Parathyroid adenoma (tissue), 2 donors: ENCODE data around the gene DIP2A.

ENCODE experiments used
- H2AFZ ChIP-seq: fragments of 300-600 bp; sonication (generic); one replicate; pipeline ENCODE4 v1.7.0; 2017; ENCODE audit warnings: antibody characterized with exemption, mild to moderate bottlenecking
- H3K27ac ChIP-seq: fragments of 300-600 bp; sonication (generic); one replicate; pipeline ENCODE4 v1.7.0; 2017
- H3K27me3 ChIP-seq: fragments of 300-600 bp; sonication (generic); one replicate; pipeline ENCODE4 v1.7.0; 2017; ENCODE audit warnings: low read length; ENCODE audit not compliant: control insufficient read depth, insufficient read depth
- H3K36me3 ChIP-seq: fragments of 300-600 bp; sonication (generic); one replicate; pipeline ENCODE4 v1.7.0; 2017; ENCODE audit warnings: low read length; ENCODE audit not compliant: control insufficient read depth, insufficient read depth
- H3K4me1 ChIP-seq: fragments of 300-600 bp; sonication (generic); one replicate; pipeline ENCODE4 v1.7.0; 2017; ENCODE audit warnings: control low read depth
- H3K4me2 ChIP-seq: fragments of 300-600 bp; sonication (generic); one replicate; pipeline ENCODE4 v1.7.0; 2017; ENCODE audit warnings: low read length
- H3K4me3 ChIP-seq: fragments of 300-600 bp; sonication (generic); one replicate; pipeline ENCODE4 v1.7.0; 2017; ENCODE audit warnings: low read depth, low read length
- H3K79me2 ChIP-seq: fragments of 300-600 bp; sonication (generic); one replicate; pipeline ENCODE4 v1.7.0; 2017; ENCODE audit warnings: control low read depth
- H3K9ac ChIP-seq: fragments of 300-600 bp; sonication (generic); one replicate; pipeline ENCODE4 v1.7.0; 2017; ENCODE audit warnings: mild to moderate bottlenecking
- H3K9me3 ChIP-seq: fragments of 300-600 bp; sonication (generic); one replicate; pipeline ENCODE4 v1.7.0; 2017; ENCODE audit warnings: low read length; ENCODE audit not compliant: control insufficient read depth
- TF ChIP-seq, protein P1 (sequence below): fragments of 300-600 bp; sonication (generic); IDR thresholded peaks from one replicate; pipeline ENCODE4 v1.7.0; 2017; ENCODE audit warnings: antibody characterized with exemption, mild to moderate bottlenecking
- donor health status: primary hyperparathyroidism.

DIP2A gene

GRCh38 chr21:46581780-46582307 lies 123.2 kb downstream of the DIP2A start:
- TF ChIP-seq, protein P1, sequence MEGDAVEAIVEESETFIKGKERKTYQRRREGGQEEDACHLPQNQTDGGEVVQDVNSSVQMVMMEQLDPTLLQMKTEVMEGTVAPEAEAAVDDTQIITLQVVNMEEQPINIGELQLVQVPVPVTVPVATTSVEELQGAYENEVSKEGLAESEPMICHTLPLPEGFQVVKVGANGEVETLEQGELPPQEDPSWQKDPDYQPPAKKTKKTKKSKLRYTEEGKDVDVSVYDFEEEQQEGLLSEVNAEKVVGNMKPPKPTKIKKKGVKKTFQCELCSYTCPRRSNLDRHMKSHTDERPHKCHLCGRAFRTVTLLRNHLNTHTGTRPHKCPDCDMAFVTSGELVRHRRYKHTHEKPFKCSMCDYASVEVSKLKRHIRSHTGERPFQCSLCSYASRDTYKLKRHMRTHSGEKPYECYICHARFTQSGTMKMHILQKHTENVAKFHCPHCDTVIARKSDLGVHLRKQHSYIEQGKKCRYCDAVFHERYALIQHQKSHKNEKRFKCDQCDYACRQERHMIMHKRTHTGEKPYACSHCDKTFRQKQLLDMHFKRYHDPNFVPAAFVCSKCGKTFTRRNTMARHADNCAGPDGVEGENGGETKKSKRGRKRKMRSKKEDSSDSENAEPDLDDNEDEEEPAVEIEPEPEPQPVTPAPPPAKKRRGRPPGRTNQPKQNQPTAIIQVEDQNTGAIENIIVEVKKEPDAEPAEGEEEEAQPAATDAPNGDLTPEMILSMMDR, result no peak
- H3K4me3 ChIP-seq, result no peak overlapping the region
- H2AFZ ChIP-seq, result no peak overlapping the region
- no peaks in the 10 kb centered on the region for H3K79me2 ChIP-seq
- no peak overlapping the region for H3K27ac ChIP-seq
- no peaks in the 10 kb centered on the region for H3K4me1 ChIP-seq
- H3K9ac ChIP-seq, result no peak overlapping the region
- H3K9me3 ChIP-seq, result no peaks in the 10 kb centered on the region
- no peaks in the 10 kb centered on the region for H3K36me3 ChIP-seq
- no peak overlapping the region for H3K4me2 ChIP-seq
- no peaks in the 10 kb centered on the region for H3K27me3 ChIP-seq

DNA sequence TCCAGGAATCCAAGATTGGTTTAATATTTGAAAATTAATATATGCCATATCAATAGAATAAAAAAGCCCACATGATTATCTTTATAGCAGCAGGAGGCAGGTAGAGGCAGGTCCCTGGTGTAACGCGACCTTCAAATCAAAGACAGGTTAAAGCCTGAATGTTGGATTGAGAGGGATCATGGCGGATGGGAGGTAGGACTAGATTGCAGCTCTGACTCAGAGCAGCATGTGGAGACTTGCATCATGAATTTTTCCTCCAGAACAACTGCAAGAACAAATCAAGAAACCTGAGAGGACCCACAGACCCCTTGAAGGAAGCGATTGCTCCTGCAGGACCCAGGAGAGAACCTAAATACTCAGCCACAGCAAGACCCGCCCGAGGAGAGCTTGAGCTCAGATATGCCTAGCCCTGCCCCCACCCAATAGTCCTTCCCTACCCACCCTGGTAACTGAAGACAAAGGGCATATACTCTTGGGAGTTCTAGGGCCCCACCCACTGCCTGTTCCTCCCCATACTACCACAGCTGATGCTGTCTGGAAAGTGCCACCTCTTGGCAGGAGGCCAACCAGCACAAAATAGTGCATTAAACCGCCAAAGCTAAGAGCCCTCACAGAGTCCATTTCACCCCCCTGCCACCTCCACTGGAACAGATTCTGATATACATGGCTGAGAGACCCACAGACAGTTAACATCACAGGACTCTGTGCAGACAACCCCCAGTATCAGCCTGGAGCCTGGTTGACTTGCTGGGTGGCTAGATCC lies 126.7 kb downstream of the DIP2A start:
- Histone ChIP-seq H3K9ac (no peak overlapping the region), H3K4me1 (no peaks in the 10 kb centered on the region), H3K79me2 (no peaks in the 10 kb centered on the region), H2AFZ (no peak overlapping the region), H3K36me3 (no peaks in the 10 kb centered on the region), H3K27ac (no peak overlapping the region), H3K9me3 (no peaks in the 10 kb centered on the region), H3K4me2 (no peak overlapping the region), H3K4me3 (no peak overlapping the region), H3K27me3 (no peaks in the 10 kb centered on the region)
- TF ChIP-seq, protein P1, result no peak

DNA sequence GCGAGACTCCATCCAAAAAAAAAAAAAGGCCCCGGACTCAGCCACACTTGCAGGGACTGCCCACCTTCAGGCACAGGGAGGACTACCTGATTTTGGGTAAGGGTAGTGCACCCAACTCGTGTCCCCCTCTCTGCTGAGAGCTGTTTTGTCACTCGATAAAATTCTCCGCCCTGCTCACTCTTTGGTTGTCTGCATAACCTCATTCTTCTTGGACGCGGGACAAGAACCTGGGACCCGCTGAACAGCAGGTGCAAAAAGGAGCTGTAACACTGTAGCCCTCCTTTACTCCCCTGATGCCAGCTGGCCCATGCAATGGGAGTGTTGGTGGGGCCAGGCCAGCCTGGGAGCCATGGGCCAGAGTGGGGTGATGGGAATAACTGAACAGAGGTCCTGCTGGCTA lies 135.6 kb downstream of the DIP2A start:
- no peaks in the 10 kb centered on the region for H3K4me1 ChIP-seq
- no peaks in the 10 kb centered on the region for H3K36me3 ChIP-seq
- no peak overlapping the region for H3K4me3 ChIP-seq
- H3K9ac ChIP-seq, result no peak overlapping the region
- no peaks in the 10 kb centered on the region for H3K79me2 ChIP-seq
- TF ChIP-seq, protein P1, result no peak
- no peaks in the 10 kb centered on the region for H3K27me3 ChIP-seq
- no peaks in the 10 kb centered on the region for H3K9me3 ChIP-seq
- H3K27ac ChIP-seq, result no peak overlapping the region
- H2AFZ ChIP-seq, result no peak overlapping the region
- H3K4me2 ChIP-seq, result no peak overlapping the region

DNA sequence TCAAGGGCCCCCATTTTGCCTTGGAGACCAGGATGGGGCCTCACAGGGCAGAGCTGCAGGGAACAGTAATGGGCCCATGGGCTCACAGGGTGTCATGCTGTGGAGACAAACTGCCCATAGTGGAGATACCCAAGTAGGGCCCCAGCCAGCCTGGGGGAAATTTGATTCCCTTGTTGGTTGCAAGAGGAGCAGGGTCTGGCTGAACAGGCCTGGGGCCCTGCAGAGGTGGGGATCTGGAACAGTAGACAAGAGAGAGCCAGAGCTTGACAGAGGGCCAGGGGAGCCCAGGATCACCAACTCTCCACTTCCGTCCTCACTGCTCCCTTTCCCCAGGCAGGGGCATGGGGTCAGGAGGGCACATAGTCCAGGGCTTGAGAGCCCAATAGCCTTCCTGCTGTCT lies 137.5 kb downstream of the DIP2A start:
- no peaks in the 10 kb centered on the region for H3K9me3 ChIP-seq
- no peaks in the 10 kb centered on the region for H3K36me3 ChIP-seq
- no peaks in the 10 kb centered on the region for H3K79me2 ChIP-seq
- H3K9ac ChIP-seq, result no peak overlapping the region
- no peak overlapping the region for H3K4me2 ChIP-seq
- TF ChIP-seq, protein P1, result no peak
- H2AFZ ChIP-seq, result no peak overlapping the region
- no peak overlapping the region for H3K27ac ChIP-seq
- H3K27me3 ChIP-seq, result no peaks in the 10 kb centered on the region
- no peaks in the 10 kb centered on the region for H3K4me1 ChIP-seq
- no peak overlapping the region for H3K4me3 ChIP-seq

DNA sequence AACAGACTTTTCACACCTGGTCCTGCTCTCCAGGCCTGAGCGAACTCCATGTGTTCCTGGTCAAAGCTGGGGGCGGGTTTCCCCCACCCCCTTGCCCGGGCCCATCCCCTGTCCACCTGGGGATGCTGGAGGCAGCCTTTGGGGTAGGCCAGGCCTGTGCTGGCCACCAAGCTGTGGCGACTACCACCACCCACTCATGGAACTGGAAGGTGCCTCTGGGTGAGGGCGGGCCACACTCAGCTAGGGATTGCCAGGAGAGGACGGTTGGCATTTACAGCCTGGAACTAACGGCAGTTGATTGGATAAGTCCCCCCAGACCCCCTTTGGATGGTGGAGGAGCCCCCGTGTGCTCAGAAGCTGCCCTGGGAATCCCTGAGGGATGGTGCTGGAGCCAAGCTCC lies 138.3 kb downstream of the DIP2A start:
- H3K4me2 ChIP-seq, result no peak overlapping the region
- H3K4me3 ChIP-seq, result no peak overlapping the region
- H3K9me3 ChIP-seq, result no peaks in the 10 kb centered on the region
- H2AFZ ChIP-seq, result no peak overlapping the region
- no peaks in the 10 kb centered on the region for H3K79me2 ChIP-seq
- H3K9ac ChIP-seq, result no peak overlapping the region
- H3K27ac ChIP-seq, result no peak overlapping the region
- TF ChIP-seq, protein P1, result no peak
- H3K4me1 ChIP-seq, result no peaks in the 10 kb centered on the region
- H3K27me3 ChIP-seq, result no peaks in the 10 kb centered on the region
- H3K36me3 ChIP-seq, result no peaks in the 10 kb centered on the region
